Right lobe of liver (tissue), 6 donors: ENCODE data around the gene PPEF1. TPM values are rescaled to one million over a fixed set of nuclear protein-coding genes. Genes with fewer than 3 reads are reported as not detected.
"Not testable (repeated sequence)": the region's sequence is repeated elsewhere in the genome, so short reads cannot be mapped to it uniquely, and the experiment has no call there.

Experiments
- ATAC-seq, 4 donors: fragments of 200-7000 bp; cut with Tn5 transposase; one replicate each; pipeline ENCODE4 v1.9.1; 2020; ENCODE audit warnings: mild to moderate bottlenecking in 4 of 4, moderate library complexity in 4 of 4
- DNase-seq, 3 donors: peaks; one replicate each; pipeline ENCODE4 v3.0.0-alpha.2; 2020
- H3K27ac ChIP-seq, 3 donors: fragments of 200-600 bp; one replicate each; pipeline ENCODE4 v1.8.0; 2022
- H3K27me3 ChIP-seq, 2 donors: fragments of 200-600 bp; one replicate each; pipeline ENCODE4 v1.8.0; 2022
- H3K36me3 ChIP-seq, 4 donors: fragments of 200-600 bp; sonication (generic) in 1 of 4; one replicate each; pipeline versions ENCODE4 v1.5.1 to v1.8.0; 2017 to 2022; ENCODE audit warnings: control low read depth in 1 of 4
- H3K4me1 ChIP-seq, 4 donors: fragments of 200-600 bp; sonication (generic) in 1 of 4; one replicate each; pipeline versions ENCODE4 v1.5.1 to v1.8.0; 2017 to 2022; ENCODE audit warnings: control low read depth in 1 of 4
- H3K4me3 ChIP-seq, 3 donors: fragments of 200-600 bp; one replicate each; pipeline ENCODE4 v1.8.0; 2022
- H3K9me3 ChIP-seq, 4 donors: fragments of 200-600 bp; sonication (generic) in 1 of 4; one replicate each; pipeline versions ENCODE4 v1.5.1 to v1.8.0; 2017 to 2022; ENCODE audit warnings: control low read depth in 1 of 4
- POLR2A ChIP-seq: fragments of 450-650 bp; IDR thresholded peaks from one replicate; pipeline ENCODE4 v1.6.1; 2017; ENCODE audit warnings: antibody characterized with exemption, mild to moderate bottlenecking
- WGBS: methylation state at CpG from one replicate; pipeline ENCODE4 v1.1.6; 2018; ENCODE audit warnings: low coverage, low lambda C conversion rate; ENCODE audit not compliant: insufficient coverage; ENCODE audit errors: missing lambda C conversion rate; 5-methylcytosine and 5-hydroxymethylcytosine counted together
- intact Hi-C, 2 donors: fragments of 100-400 bp; cut with DNase I; formaldehyde crosslinking; loops; one replicate each; pipeline versions ENCODE4 v1.11.2 to v1.14.1; 2022
- total RNA-seq, 6 experiments: library from RNA; depleted of rRNA in 2 of 6; stranded (reverse); fragments of >200 nt in 2 of 6; fragmentation: NEBNext Ultra II Directional in 3 of 6; extraction: Animal tissue kit (Norgen Biotek cat#: 25700) in 3 of 6; gene quantifications; one replicate each; pipeline versions ENCODE4 v1.1.0 to v1.2.4, GENCODE V29; 2016 to 2023
- TF ChIP-seq, protein P1 (sequence below), 4 donors: fragments of 200-600 bp in 3 of 4; fragments of 450-650 bp in 1 of 4; IDR thresholded peaks; one replicate each; pipeline versions ENCODE4 v1.5.1 to v1.8.0; 2016 to 2022; ENCODE audit warnings: antibody characterized with exemption in 4 of 4, mild to moderate bottlenecking in 2 of 4
- donor health status: DM: no; HTN: yes; CAD: no.
- donor health status: DM: no; HTN: no; CAD: no.
- donor health status: DM: no; HTN: no; CAD: no.
- donor health status: DM: no; HTN: yes; CAD: no.
- donor health status: DM: no; HTN: yes; CAD: no.

Gene PPEF1
- total RNA-seq, 6 experiments from 2014 or later: not detected

DNA sequence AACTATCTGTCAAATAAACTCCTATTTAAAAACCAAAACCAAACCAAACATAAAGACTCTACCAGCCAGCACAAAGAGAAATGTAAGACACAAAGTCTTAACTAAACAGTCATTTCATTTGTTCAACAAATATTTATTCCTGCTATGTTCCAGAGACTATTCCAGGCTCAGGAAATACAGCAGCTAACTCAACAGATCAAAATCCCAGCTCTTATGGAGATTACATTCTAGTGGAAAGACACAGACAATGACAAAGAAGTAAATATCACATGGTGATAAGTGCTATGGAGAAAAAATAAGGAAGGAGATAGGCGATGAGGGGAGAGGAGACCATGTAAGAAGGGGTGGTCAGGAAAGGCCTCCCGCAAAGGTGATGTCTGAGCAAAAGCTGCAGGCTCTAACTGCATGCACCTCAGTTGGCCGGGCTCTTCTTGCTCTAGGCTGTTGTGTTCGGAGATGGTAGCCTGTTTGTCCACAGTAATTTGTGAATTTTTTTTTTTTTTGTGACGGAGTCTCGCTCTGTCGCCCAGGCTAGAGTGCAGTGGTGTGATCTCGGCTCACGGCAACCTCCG is 15.1 kb downstream of the PPEF1 start:
- no peak overlapping the region for H3K4me3 ChIP-seq
- no peaks in the 10 kb centered on the region for H3K9me3 ChIP-seq
- H3K36me3 ChIP-seq: no peaks in the 10 kb centered on the region
- H3K27ac ChIP-seq: no peak overlapping the region
- no peaks in the 10 kb centered on the region for H3K4me1 ChIP-seq
- H3K27me3 ChIP-seq: no peaks in the 10 kb centered on the region
- ATAC-seq (no peak), DNase-seq (no peak)
- 77% methylated on average over 2 of the region's 10 CpGs for WGBS
- TF ChIP-seq, protein P1, sequence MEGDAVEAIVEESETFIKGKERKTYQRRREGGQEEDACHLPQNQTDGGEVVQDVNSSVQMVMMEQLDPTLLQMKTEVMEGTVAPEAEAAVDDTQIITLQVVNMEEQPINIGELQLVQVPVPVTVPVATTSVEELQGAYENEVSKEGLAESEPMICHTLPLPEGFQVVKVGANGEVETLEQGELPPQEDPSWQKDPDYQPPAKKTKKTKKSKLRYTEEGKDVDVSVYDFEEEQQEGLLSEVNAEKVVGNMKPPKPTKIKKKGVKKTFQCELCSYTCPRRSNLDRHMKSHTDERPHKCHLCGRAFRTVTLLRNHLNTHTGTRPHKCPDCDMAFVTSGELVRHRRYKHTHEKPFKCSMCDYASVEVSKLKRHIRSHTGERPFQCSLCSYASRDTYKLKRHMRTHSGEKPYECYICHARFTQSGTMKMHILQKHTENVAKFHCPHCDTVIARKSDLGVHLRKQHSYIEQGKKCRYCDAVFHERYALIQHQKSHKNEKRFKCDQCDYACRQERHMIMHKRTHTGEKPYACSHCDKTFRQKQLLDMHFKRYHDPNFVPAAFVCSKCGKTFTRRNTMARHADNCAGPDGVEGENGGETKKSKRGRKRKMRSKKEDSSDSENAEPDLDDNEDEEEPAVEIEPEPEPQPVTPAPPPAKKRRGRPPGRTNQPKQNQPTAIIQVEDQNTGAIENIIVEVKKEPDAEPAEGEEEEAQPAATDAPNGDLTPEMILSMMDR (IDR thresholded peaks at IDR 0.05): no peak
- TF ChIP-seq POLR2A: no peak
- intact Hi-C loops: no loop called here

GRCh38 chrX:18725310-18725943 is 18.0 kb downstream of the PPEF1 start:
- ATAC-seq (peak in 1 of 4 donors; percentile 21), DNase-seq (no peak)
- H3K27me3 ChIP-seq: no peaks in the 10 kb centered on the region
- H3K9me3 ChIP-seq: no peaks in the 10 kb centered on the region
- no peak overlapping the region for H3K27ac ChIP-seq
- H3K4me1 ChIP-seq: no peaks in the 10 kb centered on the region
- H3K4me3 ChIP-seq: no peak overlapping the region
- 54% methylated on average over 7 of the region's 8 CpGs for WGBS
- intact Hi-C loops: no loop called here
- H3K36me3 ChIP-seq: no peaks in the 10 kb centered on the region
- TF ChIP-seq, protein P1 (IDR thresholded peaks at IDR 0.05): no peak
- TF ChIP-seq POLR2A: no peak

DNA sequence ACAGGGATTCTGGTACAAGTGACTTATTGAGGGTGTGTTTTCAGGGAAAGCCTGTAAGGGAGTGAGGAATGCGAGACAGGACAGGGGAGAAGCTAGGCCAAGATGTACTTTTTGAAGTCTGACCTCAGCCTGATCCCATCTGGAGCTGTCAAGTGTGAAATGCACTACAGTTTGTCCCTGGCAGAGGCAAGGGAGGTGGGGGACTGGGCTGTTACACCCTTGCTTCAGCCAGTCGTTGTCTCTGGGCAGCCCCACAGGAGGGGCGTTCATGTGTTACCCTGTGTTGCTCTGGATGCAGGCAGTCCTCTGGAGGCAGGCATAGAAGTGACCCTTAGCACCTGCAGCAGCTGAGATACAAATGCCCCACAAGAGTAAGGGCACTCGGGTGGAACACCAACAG is 25.8 kb downstream of the PPEF1 start:
- Histone ChIP-seq H3K36me3 (no peaks in the 10 kb centered on the region), H3K9me3 (no peaks in the 10 kb centered on the region), H3K27me3 (no peaks in the 10 kb centered on the region), H3K4me3 (no peak overlapping the region), H3K4me1 (no peaks in the 10 kb centered on the region), H3K27ac (no peak overlapping the region)
- 29% methylated on average over 2 of the region's 4 CpGs for WGBS
- ATAC-seq: peak in 1 of 4 donors; percentile 17
- no peak for DNase-seq
- intact Hi-C loops: no loop called here
- TF ChIP-seq, protein P1 (IDR thresholded peaks at IDR 0.05): no peak
- no peak for TF ChIP-seq POLR2A

DNA sequence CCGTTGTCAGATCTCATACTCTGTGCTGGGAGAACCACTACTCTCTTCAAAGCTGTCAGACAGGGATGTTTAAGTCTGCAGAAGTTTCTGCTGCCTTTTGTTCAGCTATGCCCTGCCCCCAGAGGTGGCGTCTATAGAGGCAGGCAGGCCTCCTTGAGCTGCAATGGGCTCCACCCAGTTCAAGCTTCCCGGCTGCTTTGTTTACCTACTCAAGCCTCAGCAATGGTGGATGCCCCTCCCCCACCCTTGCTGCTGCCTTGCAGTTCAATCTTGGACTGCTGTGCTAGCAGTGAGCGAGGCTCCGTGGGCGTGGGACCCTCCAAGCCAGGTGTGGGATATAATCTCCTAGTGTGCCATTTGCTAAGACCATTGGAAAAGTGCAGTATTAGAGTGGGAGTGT is 32.2 kb downstream of the PPEF1 start:
- ATAC-seq, H3K4me1 ChIP-seq, H3K9me3 ChIP-seq, H3K36me3 ChIP-seq, intact Hi-C loops, H3K4me3 ChIP-seq, H3K27me3 ChIP-seq, DNase-seq, H3K27ac ChIP-seq: not testable (repeated sequence)
- WGBS: 20% methylated on average over 1 of the region's 6 CpGs

DNA sequence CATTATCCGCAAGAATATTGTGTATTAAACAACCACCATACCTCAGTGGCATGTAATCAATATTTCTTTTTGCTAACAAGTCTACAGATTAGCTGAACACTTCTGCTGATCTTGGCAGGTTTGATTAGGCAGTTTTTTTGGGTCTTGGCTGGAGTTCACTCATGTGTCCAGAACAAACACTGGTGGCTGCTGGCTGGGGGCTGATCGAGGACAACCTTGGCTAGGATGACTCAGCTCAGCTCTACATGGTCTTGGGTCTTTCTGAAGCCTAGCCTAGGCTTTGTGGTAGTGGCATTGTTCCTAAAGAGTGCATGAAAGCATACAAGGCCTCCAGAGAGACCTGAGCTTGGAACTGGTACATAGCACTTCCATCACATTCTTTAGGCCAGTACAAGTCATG is 41.1 kb downstream of the PPEF1 start:
- Histone ChIP-seq H3K9me3 (peaks cover 0 to 4% (median 2%) of the 10 kb centered on the region in 4 donors), H3K4me3 (no peak overlapping the region), H3K36me3 (no peaks in the 10 kb centered on the region), H3K4me1 (no peaks in the 10 kb centered on the region), H3K27me3 (no peaks in the 10 kb centered on the region), H3K27ac (no peak overlapping the region)
- 54% methylated on average over 1 of the region's 2 CpGs for WGBS
- TF ChIP-seq, protein P1 (IDR thresholded peaks at IDR 0.05): no peak
- no peak for TF ChIP-seq POLR2A
- intact Hi-C loops: no loop called here
- no peak for DNase-seq
- peak; percentile 43 to 65 (median 56) for ATAC-seq
